ENCODE measurements around the gene GPATCH3.
"Not testable (repeated sequence)": the region's sequence is repeated elsewhere in the genome, so short reads cannot be mapped to it uniquely, and the experiment has no call there.

GPATCH3 gene

GRCh38 chr1:26887125-26887524 is 13.1 kb downstream of the GPATCH3 start:
- Histone ChIP-seq H3K9me3 (ENCODE audit: control insufficient read depth, low read depth, low read length) (no peaks in the 10 kb centered on the region), H3K9ac (ENCODE audit: low read length) (no peak overlapping the region), H3K4me3 (ENCODE audit: low read length) (no peak overlapping the region), H3K36me3 (ENCODE audit: control insufficient read depth, low read depth, low read length) (peaks cover 47% of the 10 kb centered on the region), H3K27me3 (ENCODE audit: control insufficient read depth, insufficient read depth, low read length) (no peaks in the 10 kb centered on the region), H3K4me1 (ENCODE audit: control insufficient read depth, low read depth, low read length) (no peaks in the 10 kb centered on the region), H3K27ac (ENCODE audit: low read length) (no peak overlapping the region)

- Histone ChIP-seq H3K36me3 (ENCODE audit: control insufficient read depth, low read depth, low read length) (peaks cover 57% of the 10 kb centered on the region), H3K9ac (ENCODE audit: low read length) (no peak overlapping the region), H3K27me3 (ENCODE audit: control insufficient read depth, insufficient read depth, low read length) (no peaks in the 10 kb centered on the region), H3K4me1 (ENCODE audit: control insufficient read depth, low read depth, low read length) (no peaks in the 10 kb centered on the region), H3K9me3 (ENCODE audit: control insufficient read depth, low read depth, low read length) (no peaks in the 10 kb centered on the region), H3K27ac (ENCODE audit: low read length) (no peak overlapping the region), H3K4me3 (ENCODE audit: low read length) (no peak overlapping the region)
Observed at GRCh38 chr1:26882696-26883463, 17.4 kb downstream of the GPATCH3 start.

DNA sequence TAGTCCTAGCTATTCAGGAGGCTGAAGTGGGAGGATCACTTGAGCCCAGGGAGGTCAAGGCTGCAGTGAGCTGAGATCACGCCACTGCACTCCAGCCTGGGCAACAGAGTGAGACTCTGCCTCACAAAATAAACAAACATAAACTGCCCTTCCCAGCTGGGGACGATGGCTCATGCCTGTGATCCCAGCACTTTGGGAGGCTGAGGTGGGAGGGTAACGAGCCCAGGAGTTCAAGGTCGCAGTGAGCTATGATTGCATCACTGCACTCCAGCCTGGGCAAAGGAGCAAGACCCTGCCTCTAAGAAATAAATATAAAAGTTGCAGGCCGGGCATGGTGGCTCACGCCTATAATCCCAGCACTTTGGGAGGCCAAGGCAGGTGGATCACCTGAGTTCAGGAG is 18.7 kb downstream of the GPATCH3 start:
- not testable (repeated sequence) for H3K4me3 ChIP-seq (ENCODE audit: low read length); H3K27ac ChIP-seq (ENCODE audit: low read length); H3K4me1 ChIP-seq (ENCODE audit: control insufficient read depth, low read depth, low read length); H3K9me3 ChIP-seq (ENCODE audit: control insufficient read depth, low read depth, low read length); H3K9ac ChIP-seq (ENCODE audit: low read length); H3K27me3 ChIP-seq (ENCODE audit: control insufficient read depth, insufficient read depth, low read length)
- peaks cover 61% of the 10 kb centered on the region for H3K36me3 ChIP-seq (ENCODE audit: control insufficient read depth, low read depth, low read length)

- Histone ChIP-seq H3K27me3 (ENCODE audit: control insufficient read depth, insufficient read depth, low read length) (no peaks in the 10 kb centered on the region), H3K4me3 (ENCODE audit: low read length) (no peak overlapping the region), H3K9me3 (ENCODE audit: control insufficient read depth, low read depth, low read length) (no peaks in the 10 kb centered on the region), H3K4me1 (ENCODE audit: control insufficient read depth, low read depth, low read length) (no peaks in the 10 kb centered on the region), H3K27ac (ENCODE audit: low read length) (no peak overlapping the region), H3K36me3 (ENCODE audit: control insufficient read depth, low read depth, low read length) (peaks cover 46% of the 10 kb centered on the region), H3K9ac (ENCODE audit: low read length) (no peak overlapping the region)
Observed at GRCh38 chr1:26879793-26880192, 20.5 kb downstream of the GPATCH3 start.

DNA sequence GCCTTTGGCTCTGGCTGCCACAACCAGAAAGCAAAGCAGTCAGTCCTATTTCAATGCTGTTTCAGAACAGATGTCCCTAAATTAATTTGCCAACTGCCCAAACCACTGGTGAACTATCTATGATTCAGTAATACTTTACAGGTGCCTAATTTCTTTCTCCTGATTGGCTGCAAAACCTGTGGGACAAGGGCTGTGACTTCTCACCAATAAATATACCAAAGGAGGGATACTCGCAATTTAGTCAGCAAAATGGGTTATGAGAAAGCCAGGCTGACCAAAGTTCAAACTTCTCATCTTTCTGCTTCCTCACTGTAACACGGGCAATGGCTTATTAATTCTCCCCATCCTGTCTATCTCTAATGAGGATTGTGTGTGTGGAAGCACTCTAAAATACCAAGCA is 22.9 kb downstream of the GPATCH3 start:
- Histone ChIP-seq H3K9ac (ENCODE audit: low read length) (no peak overlapping the region), H3K36me3 (ENCODE audit: control insufficient read depth, low read depth, low read length) (peaks cover 22% of the 10 kb centered on the region), H3K9me3 (ENCODE audit: control insufficient read depth, low read depth, low read length) (no peaks in the 10 kb centered on the region), H3K4me3 (ENCODE audit: low read length) (no peak overlapping the region), H3K27me3 (ENCODE audit: control insufficient read depth, insufficient read depth, low read length) (no peaks in the 10 kb centered on the region), H3K27ac (ENCODE audit: low read length) (no peak overlapping the region), H3K4me1 (ENCODE audit: control insufficient read depth, low read depth, low read length) (no peaks in the 10 kb centered on the region)

- H3K36me3 ChIP-seq (ENCODE audit: control insufficient read depth, low read depth, low read length), result peaks cover 9% of the 10 kb centered on the region
- no peak overlapping the region for H3K9ac ChIP-seq (ENCODE audit: low read length)
Observed at GRCh38 chr1:26874896-26875295, 25.4 kb downstream of the GPATCH3 start.

GRCh38 chr1:26873097-26873496 is 27.2 kb downstream of the GPATCH3 start:
- H3K36me3 ChIP-seq (ENCODE audit: control insufficient read depth, low read depth, low read length); H3K4me1 ChIP-seq (ENCODE audit: control insufficient read depth, low read depth, low read length); H3K4me3 ChIP-seq (ENCODE audit: low read length); H3K9ac ChIP-seq (ENCODE audit: low read length); H3K9me3 ChIP-seq (ENCODE audit: control insufficient read depth, low read depth, low read length); H3K27ac ChIP-seq (ENCODE audit: low read length); H3K27me3 ChIP-seq (ENCODE audit: control insufficient read depth, insufficient read depth, low read length): not testable (repeated sequence)

More at GRCh38 chr1:26874896-26875295, 25.4 kb downstream of the GPATCH3 start:
- H3K27me3 ChIP-seq (ENCODE audit: control insufficient read depth, insufficient read depth, low read length), result no peaks in the 10 kb centered on the region
- no peak overlapping the region for H3K27ac ChIP-seq (ENCODE audit: low read length)
- H3K9me3 ChIP-seq (ENCODE audit: control insufficient read depth, low read depth, low read length), result no peaks in the 10 kb centered on the region
- no peaks in the 10 kb centered on the region for H3K4me1 ChIP-seq (ENCODE audit: control insufficient read depth, low read depth, low read length)
- no peak overlapping the region for H3K4me3 ChIP-seq (ENCODE audit: low read length)

DNA sequence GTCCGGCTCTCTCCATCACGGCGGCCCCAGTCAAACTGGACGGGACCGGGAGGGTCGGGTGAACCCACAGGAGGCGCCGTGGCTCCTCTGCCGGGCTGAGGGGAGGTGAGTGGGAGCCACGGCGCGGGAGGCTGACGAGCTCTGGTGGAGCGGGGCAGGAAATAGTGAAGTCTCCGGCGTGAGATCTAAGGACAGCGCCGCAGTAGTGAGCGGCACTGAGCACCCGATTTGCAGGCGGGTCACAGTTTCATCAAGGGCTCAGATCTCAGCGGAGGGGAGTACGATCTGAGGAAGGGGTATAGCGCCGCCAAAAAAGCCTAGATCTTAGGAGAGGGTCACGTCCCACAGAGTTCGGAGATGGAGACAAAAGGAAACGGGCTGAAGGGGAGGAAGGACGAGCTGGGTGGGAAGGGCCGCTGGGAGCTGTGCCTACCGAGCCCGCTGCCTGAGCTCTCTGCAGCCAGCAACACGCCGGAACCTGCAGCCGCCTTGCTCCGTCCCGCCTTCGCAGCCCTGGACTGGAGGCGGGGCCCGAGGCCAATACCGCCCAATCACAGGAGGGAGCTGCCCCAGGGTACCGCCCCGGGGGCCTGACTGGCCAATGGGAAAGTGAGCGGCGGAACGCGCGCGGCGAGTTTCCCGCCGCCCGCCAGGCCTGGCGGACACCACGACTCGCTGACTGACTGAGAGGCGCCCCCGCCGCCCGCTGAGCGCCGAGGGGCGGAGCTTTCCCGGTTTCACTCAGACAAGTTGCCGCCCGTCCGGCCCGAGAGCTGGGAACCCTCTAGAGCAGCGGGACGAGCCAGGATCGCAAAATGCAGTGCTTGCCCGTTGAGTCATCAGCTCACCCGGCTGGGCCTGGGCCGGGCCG is 35.4 kb downstream of the GPATCH3 start:
- H3K4me3 ChIP-seq (ENCODE audit: low read length), result peak overlapping the region; percentile 64
- peak overlapping the region; percentile 61 for H3K9ac ChIP-seq (ENCODE audit: low read length)

DNA sequence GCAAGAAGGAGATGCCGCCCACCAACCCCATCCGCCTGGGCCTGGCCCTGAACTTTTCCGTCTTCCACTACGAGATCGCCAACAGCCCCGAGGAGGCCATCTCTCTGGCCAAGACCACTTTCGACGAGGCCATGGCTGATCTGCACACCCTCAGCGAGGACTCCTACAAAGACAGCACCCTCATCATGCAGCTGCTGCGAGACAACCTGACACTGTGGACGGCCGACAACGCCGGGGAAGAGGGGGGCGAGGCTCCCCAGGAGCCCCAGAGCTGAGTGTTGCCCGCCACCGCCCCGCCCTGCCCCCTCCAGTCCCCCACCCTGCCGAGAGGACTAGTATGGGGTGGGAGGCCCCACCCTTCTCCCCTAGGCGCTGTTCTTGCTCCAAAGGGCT is 36.6 kb downstream of the GPATCH3 start:
- H3K4me3 ChIP-seq (ENCODE audit: low read length), result no peak overlapping the region
- no peak overlapping the region for H3K27ac ChIP-seq (ENCODE audit: low read length)
- H3K9ac ChIP-seq (ENCODE audit: low read length), result no peak overlapping the region
- H3K4me1 ChIP-seq (ENCODE audit: control insufficient read depth, low read depth, low read length), result peaks cover 5% of the 10 kb centered on the region
- H3K36me3 ChIP-seq (ENCODE audit: control insufficient read depth, low read depth, low read length), result no peaks in the 10 kb centered on the region
- peaks cover 12% of the 10 kb centered on the region for H3K27me3 ChIP-seq (ENCODE audit: control insufficient read depth, insufficient read depth, low read length)
- no peaks in the 10 kb centered on the region for H3K9me3 ChIP-seq (ENCODE audit: control insufficient read depth, low read depth, low read length)

More for the DNA sequence above, 35.4 kb downstream of the GPATCH3 start:
- H3K4me1 ChIP-seq (ENCODE audit: control insufficient read depth, low read depth, low read length), result peaks cover 5% of the 10 kb centered on the region
- H3K36me3 ChIP-seq (ENCODE audit: control insufficient read depth, low read depth, low read length), result no peaks in the 10 kb centered on the region
- H3K27ac ChIP-seq (ENCODE audit: low read length), result no peak overlapping the region
- peaks cover 12% of the 10 kb centered on the region for H3K27me3 ChIP-seq (ENCODE audit: control insufficient read depth, insufficient read depth, low read length)
- no peaks in the 10 kb centered on the region for H3K9me3 ChIP-seq (ENCODE audit: control insufficient read depth, low read depth, low read length)

DNA sequence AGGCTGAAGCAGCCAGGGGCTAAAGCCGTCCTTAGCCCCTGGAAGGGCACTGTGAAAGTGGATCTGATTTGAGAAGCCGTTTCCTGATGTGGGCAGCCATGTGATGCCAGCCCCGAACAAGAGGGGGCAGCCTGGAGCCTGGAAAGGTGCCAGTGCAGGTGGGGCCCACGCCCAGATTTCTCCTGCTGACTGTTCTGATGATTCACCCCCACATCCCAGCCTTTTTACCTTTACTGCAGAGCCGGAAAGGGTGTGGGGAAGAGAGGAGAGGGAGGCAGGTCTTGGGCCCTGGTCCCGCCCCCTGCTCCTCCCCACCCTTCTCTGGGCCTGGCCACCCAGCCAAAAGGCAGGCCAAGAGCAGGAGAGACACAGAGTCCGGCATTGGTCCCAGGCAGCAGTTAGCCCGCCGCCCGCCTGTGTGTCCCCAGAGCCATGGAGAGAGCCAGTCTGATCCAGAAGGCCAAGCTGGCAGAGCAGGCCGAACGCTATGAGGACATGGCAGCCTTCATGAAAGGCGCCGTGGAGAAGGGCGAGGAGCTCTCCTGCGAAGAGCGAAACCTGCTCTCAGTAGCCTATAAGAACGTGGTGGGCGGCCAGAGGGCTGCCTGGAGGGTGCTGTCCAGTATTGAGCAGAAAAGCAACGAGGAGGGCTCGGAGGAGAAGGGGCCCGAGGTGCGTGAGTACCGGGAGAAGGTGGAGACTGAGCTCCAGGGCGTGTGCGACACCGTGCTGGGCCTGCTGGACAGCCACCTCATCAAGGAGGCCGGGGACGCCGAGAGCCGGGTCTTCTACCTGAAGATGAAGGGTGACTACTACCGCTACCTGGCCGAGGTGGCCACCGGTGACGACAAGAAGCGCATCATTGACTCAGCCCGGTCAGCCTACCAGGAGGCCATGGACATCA is 37.2 kb downstream of the GPATCH3 start, which contains the start of gene SFN:
Gene SFN (plus strand): TSS at position 369 of the 904 bp plus-strand sequence. CDS start 64 bp downstream, at position 433.
- peaks cover 12% of the 10 kb centered on the region for H3K27me3 ChIP-seq (ENCODE audit: control insufficient read depth, insufficient read depth, low read length)
- no peak within 1 kb of the TSS for H3K9ac ChIP-seq (ENCODE audit: low read length)
- H3K4me1 ChIP-seq (ENCODE audit: control insufficient read depth, low read depth, low read length), result peaks cover 5% of the 10 kb centered on the region

DNA sequence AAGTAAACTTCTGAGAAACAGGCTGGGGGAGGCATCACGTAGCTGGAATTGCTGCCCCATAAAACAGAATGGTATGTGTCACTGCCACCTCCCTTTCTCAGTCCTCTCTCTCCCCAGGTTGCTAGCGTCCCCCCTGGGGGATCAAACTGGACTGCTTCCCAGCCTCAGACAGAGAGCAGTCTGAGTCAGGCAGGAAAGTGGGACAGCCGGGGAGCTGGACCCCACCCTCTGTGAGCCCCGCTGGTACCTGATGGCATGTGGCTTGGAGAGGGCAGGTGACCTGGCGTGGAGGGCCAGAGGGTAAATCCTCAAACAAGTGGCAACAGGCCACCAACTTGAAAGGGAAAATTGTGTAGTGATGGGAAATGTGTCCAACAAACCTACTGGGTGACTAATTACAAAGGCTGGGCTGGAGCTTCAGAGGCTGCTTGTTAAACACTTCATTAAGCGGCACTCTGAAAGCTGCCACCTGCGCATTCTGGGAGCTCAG is 38.3 kb downstream of the GPATCH3 start:
- Histone ChIP-seq H3K27ac (ENCODE audit: low read length) (no peak overlapping the region), H3K4me3 (ENCODE audit: low read length) (no peak overlapping the region), H3K27me3 (ENCODE audit: control insufficient read depth, insufficient read depth, low read length) (peaks cover 12% of the 10 kb centered on the region), H3K4me1 (ENCODE audit: control insufficient read depth, low read depth, low read length) (peaks cover 5% of the 10 kb centered on the region), H3K9ac (ENCODE audit: low read length) (no peak overlapping the region), H3K9me3 (ENCODE audit: control insufficient read depth, low read depth, low read length) (no peaks in the 10 kb centered on the region), H3K36me3 (ENCODE audit: control insufficient read depth, low read depth, low read length) (no peaks in the 10 kb centered on the region)

More for the DNA sequence above, 37.2 kb downstream of the GPATCH3 start, which contains the start of gene SFN:
- Histone ChIP-seq H3K9me3 (ENCODE audit: control insufficient read depth, low read depth, low read length) (no peaks in the 10 kb centered on the region), H3K36me3 (ENCODE audit: control insufficient read depth, low read depth, low read length) (no peaks in the 10 kb centered on the region), H3K27ac (ENCODE audit: low read length) (no peak within 1 kb of the TSS), H3K4me3 (ENCODE audit: low read length) (no peak within 1 kb of the TSS)
